ENCODE results near the gene DNAH9.

Gene DNAH9

DNA sequence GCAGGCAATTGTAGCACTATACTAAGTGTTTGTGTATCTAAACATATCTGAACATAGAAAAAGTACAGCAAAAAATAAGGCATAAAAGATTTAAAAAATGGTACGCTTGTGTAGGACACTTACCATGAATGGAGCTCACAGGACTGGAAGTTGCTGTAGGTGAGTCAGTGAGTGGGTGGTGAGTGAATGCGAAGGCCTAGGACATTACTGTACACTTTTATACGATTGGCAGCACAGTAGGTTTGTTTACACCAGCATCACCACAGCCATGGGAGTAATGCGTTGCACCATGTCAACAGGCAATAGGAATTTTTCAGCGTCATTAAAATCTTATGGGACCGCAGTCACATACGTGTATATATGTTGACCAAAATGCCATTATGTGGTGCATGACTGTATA, 45.6 kb downstream of the DNAH9 start:
- in situ Hi-C loops (cut with HindIII; ENCODE audit: low pct_ligation_motif_present, low pct_unique_long_range_greater_than_20kb, low sequenced_read_pairs), result no loop called here

DNA sequence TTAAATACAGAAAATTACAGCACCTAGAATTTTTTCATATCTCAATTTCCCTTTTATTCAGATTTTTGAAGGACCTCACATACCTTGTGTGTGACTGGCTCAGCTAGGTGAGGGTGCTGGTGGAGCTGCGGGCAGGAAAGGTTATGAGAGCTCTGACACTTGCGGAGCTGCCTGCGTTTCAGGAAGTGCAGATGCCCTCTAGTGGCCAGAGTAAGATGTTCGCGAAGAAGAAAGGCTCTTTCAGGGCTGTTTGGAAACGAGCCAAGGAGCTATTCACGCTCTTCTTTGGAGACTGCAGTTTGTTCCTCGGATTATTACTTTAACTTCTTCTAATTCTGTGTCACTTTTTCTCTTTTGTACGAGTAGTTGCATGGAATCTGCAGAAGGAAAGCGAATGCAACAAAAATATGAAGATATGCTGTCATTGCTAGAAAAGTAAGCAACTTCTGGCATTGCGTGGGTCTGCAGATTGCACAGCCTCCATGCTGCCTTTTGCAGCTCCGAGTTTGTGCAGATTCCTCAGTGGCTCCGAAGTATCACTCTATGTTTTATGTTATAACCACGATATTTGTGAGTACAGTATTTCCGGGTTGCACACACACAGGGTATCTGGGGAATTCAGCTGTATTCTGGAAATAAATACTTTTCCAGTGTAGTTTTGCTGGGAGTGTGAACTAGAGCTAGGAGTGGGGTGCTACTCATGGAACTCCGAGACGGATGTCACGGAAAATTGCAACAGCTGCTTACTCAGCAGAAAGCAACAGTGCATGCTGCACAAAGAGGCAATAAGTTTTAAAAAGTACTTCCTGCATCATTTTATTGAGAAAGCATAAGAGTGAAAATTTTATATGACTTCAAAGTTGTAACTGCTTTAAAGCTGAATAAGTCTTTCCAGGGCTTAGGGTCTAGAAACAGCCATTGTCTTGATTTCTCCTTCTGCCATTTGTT, 46.3 kb downstream of the DNAH9 start:
- peak; percentile 81 for DNase-seq
- in situ Hi-C loops (cut with HindIII; ENCODE audit: low pct_ligation_motif_present, low pct_unique_long_range_greater_than_20kb, low sequenced_read_pairs), result no loop called here

More for the DNA sequence above, 45.6 kb downstream of the DNAH9 start:
- DNase-seq, result no peak

DNA sequence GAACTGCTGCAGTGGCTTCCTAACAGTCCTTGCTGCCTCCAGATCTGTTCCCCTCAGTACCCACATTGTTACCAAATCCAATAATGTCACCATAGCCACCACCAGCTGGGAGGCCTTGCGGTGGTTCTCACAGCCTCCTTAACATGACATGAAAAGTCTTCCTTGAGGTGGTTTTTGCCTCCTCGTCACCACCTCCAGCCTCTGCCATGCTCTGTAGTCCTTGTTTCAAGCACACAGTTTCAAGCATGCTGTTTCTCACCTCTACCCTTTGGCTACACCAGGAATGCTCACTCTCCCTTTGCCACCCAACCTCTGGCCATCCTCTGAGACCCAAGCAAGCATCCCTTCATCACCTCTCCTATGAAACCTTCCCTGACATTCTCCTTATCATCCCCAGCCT, 47.2 kb downstream of the DNAH9 start:
- in situ Hi-C loops (cut with HindIII; ENCODE audit: low pct_ligation_motif_present, low pct_unique_long_range_greater_than_20kb, low sequenced_read_pairs), result no loop called here
- no peak for DNase-seq

DNA sequence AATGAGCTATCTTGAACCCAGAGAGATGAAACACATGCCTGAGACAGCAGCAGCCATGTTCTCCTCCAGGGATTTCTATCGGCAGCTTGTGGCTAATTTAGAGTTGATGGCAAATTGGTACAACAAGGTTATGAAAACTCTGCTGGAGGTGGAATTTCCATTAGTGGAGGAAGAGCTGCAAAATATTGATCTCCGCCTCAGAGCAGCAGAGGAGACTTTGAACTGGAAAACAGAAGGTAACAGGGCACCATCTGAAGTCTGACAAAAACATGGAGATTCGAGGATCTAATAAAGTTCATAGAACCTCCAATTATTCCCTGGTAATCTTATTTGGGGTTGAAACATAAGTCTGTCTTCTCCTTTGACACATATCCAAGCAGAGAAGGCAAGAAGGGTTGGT, 52.8 kb downstream of the DNAH9 start:
- in situ Hi-C loops (cut with HindIII; ENCODE audit: low pct_ligation_motif_present, low pct_unique_long_range_greater_than_20kb, low sequenced_read_pairs), result no loop called here
- no peak for DNase-seq

DNA sequence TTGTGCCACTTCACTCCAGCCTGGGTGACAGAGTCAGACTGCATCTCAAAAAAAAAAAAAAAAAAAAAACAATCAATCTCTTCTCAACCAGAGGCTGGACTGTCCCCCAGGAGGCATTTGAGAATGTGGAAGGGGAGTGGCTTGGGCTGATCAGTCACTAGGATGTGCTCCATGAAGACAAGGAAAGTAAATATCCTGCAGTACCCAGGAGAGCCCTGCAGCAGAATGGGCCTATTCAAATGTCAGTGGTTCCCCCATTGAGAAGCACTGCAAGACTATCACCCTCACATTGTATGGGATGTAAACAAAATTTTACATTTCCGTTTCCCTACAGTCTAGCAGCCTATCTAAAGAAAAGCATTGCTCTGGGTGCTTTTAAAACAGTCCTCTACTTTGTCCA, 70.3 kb downstream of the DNAH9 start:
- DNase-seq, result no peak
- in situ Hi-C loops (cut with HindIII; ENCODE audit: low pct_ligation_motif_present, low pct_unique_long_range_greater_than_20kb, low sequenced_read_pairs), result no loop called here

DNA sequence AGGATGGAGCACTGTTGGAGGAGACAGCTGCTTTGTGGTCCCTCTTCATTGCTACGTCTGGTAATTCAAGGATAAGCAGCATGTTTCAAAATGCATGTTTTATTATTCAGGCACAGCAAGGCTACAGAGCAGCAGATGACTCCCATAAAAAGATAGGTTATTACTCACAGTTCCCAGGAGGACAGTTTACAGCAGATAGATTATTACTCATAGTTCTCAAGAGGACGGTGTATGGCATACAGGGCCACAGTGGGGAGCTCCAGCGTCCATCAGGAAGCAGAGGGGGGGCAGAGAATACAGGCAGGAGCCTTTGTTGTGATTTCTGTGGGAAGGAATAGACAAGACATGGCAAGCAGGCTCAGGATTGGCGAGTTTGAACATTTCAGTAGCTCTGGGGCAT, 72.9 kb downstream of the DNAH9 start:
- in situ Hi-C loops (cut with HindIII; ENCODE audit: low pct_ligation_motif_present, low pct_unique_long_range_greater_than_20kb, low sequenced_read_pairs), result no loop called here
- no peak for DNase-seq

DNA sequence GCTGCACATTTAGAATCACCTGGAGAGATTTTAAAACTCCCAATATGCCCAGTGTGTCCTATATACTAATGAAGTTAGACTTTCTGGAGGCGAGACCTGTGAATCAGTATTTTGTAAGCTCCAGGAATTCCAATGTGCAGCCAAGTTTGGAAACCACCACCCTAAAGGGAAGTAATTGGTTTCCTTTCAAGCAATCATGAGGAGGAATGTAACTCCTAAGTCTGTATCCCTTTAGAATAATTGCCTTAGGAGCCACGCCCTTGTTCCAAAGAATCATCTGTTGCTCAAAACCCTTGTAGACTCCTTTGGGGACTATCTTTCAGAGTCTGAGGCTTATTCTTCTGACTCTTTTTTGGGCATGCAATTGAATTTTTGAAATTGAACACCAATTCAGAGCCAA, 84.4 kb downstream of the DNAH9 start:
- DNase-seq, result peak; percentile 8
- in situ Hi-C loops (cut with HindIII; ENCODE audit: low pct_ligation_motif_present, low pct_unique_long_range_greater_than_20kb, low sequenced_read_pairs), result no loop called here

DNA sequence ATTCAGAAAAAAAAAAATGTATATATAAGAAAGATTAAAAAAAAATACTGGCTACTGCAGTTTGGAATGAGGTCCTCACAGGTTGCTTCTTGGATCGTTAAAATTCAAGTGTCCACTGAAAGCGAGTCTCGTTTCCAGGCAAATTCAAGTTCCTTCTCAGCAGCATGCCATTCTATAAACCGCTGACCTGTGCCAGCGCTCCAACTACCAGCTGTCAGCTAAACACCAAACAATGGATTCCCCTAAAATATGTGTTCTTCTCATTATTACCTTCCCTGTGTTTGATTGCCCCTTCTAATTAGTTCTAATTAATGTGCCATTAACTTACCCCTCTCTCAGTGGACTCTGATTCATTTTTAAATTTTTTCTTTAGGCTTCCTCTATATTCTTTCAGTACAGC, 92.4 kb downstream of the DNAH9 start:
- no peak for DNase-seq
- in situ Hi-C loops (cut with HindIII; ENCODE audit: low pct_ligation_motif_present, low pct_unique_long_range_greater_than_20kb, low sequenced_read_pairs), result no loop called here

DNA sequence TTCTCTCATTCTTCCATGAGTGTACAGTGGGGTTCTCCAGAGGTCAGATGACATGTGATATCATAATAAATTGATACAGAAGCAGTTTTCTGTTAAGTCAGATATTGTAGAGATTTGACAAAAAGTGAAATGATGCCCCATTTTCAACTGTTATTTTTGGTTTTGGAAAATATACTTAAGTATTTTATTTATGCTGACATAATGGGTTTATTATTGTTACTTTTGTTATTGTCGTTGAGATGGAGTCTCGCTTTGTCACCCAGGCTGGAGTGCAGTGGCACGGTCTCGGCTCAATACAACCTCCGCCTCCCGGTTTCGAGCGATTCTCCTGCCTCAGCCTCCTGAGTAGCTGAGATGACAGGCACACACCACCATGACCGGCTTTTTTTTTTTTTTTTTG, 94.4 kb downstream of the DNAH9 start:
- in situ Hi-C loops (cut with HindIII; ENCODE audit: low pct_ligation_motif_present, low pct_unique_long_range_greater_than_20kb, low sequenced_read_pairs), result no loop called here
- no peak for DNase-seq

DNA sequence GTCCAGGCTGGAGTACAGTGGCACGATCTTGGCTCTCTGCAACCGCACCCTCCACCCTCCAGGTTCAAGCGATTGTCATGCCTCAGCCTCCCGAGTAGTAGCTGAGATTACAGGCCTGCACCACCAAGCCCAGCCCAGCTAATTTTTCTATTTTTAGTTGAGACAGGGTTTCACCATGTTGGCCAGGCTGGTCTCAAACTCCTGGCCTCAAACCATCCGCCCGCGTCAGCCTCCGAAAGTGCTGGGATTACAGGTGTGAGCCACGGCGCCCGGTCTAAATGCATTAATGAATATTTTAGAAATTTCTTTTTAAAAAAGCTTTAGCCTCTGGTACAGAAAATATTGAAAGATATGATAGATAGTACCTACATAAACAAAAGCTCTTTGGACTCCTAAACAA, 95.0 kb downstream of the DNAH9 start:
- DNase-seq, result no peak
- in situ Hi-C loops (cut with HindIII; ENCODE audit: low pct_ligation_motif_present, low pct_unique_long_range_greater_than_20kb, low sequenced_read_pairs), result no loop called here

DNA sequence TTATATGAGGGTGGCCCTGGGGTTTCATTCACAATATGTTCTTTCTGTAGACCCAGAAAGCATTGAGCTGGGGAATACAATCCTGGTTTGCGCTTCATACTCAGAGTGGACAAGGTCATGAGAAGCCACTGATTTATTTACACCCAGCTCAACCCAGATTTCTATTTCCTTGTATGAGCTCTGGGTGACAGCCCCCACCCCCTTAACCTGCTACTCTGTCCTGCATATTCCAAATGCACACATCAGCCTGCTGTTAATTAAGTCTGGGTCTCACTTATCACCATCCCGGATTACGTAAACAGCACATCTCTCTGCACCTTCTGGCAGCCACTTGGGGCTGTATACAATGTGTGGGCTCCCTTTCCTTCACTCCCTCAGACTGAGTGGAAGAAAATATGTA, 102.4 kb downstream of the DNAH9 start:
- in situ Hi-C loops (cut with HindIII; ENCODE audit: low pct_ligation_motif_present, low pct_unique_long_range_greater_than_20kb, low sequenced_read_pairs), result no loop called here

DNA sequence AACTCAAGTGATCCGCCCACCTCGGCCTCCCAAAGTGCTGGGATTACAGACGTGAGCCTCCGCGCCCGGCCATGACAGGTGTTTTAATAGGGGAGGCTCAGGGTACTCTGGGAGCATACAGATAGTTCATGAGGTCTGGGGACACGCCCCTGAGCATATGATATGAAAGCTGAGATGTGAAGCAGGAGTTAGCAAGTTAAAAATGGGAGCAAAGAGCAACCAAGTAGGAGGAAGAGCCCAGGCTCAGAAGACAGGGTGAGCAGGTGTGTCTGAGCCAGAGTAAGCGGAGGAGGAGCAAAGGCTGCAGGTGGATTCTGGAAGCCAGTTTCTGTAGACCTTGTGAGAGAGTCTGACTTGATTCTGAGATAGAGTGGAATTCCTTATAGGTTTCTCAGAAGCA, 103.6 kb downstream of the DNAH9 start:
- in situ Hi-C loops (cut with HindIII; ENCODE audit: low pct_ligation_motif_present, low pct_unique_long_range_greater_than_20kb, low sequenced_read_pairs), result no loop called here
- no peak for DNase-seq

More for the DNA sequence above, 102.4 kb downstream of the DNAH9 start:
- no peak for DNase-seq

DNA sequence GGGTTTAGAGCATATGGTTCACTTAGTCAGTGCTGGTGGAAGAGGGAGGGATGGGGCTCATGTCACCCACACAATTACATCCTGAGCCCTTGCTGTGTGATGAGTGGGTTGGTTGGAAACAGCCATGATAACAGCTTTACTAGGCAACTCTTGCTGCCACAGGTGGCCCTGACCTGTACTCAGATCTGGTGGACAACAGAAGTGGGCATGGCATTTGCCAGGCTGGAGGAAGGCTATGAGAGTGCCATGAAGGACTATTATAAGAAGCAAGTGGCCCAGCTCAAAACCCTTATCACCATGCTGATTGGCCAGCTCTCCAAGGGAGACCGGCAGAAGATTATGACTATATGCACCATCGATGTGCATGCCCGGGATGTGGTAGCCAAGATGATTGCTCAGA, 105.8 kb downstream of the DNAH9 start:
- no peak for DNase-seq
- in situ Hi-C loops (cut with HindIII; ENCODE audit: low pct_ligation_motif_present, low pct_unique_long_range_greater_than_20kb, low sequenced_read_pairs), result no loop called here

DNA sequence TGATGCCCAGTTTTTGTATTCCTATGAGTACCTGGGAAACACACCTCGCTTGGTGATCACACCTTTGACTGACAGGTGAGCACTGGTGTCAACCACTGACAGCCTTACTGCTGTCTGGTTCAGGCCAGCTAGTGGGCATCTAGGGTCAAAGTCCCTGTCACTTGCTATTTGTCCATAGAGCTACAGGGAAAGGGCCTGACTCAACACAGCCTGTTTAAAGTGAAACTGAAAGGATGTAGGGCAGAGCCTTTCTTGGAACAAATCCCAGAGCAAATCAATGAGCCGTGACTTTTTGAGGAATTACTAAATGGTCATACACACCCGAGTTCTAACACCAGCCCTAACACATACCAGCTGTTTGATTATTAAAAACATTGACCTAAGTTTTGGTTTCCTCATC, 106.8 kb downstream of the DNAH9 start:
- peak; percentile 87 for DNase-seq
- in situ Hi-C loops (cut with HindIII; ENCODE audit: low pct_ligation_motif_present, low pct_unique_long_range_greater_than_20kb, low sequenced_read_pairs), result no loop called here

DNA sequence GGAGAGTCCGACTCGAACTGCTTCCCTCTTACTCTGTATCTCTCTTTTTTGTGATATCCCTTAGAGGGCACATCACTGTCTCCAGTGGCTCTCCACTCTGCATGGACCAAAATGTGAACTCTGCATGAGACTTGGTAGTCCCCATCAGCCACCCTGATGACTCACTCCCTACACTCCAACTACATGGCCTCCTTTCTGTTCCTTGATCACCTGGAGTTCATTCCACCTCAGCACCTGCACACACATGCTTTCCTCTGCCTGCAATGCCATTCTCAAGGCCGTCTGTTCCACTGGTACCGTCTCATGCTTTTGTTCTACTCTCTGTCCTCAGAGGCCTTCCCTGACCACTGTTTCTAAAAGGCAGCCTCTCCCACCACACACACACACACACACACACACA, 109.3 kb downstream of the DNAH9 start:
- in situ Hi-C loops (cut with HindIII; ENCODE audit: low pct_ligation_motif_present, low pct_unique_long_range_greater_than_20kb, low sequenced_read_pairs), result no loop called here
- DNase-seq, result no peak

DNA sequence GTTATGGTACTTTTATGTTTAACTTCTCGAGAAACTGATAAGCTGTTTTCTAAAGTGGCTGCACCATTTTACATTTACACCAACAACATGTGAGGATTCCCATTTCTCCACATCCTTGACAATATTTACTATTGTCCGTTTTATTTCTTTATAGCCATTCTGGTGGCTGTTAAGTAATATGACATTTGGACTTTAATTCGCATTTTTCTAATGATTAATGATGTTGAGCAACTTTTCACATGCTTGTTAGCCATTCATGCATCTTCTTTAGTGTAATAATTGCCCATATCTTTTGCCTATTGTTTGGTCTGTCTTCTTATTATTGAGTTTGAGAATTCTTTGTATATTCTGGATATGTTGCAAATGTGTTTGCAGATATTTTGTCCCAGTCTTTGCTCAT, 114.2 kb downstream of the DNAH9 start:
- in situ Hi-C loops (cut with HindIII; ENCODE audit: low pct_ligation_motif_present, low pct_unique_long_range_greater_than_20kb, low sequenced_read_pairs), result no loop called here
- no peak for DNase-seq

DNA sequence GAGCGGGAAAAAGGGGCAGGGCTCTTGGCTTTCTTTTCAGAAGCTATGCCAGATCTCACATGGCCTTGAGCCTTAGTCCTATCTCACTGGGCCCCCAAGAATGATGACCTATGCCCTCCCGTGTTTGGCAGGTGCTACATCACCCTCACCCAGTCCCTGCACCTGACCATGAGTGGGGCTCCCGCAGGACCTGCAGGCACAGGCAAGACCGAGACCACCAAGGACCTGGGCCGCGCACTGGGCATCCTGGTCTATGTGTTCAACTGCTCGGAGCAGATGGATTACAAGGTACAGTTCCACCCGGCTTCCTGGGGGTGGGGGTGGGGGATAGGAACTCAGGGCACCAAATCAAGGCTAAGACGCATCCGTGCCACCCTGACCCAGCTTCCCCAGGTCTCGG, 120.9 kb downstream of the DNAH9 start:
- in situ Hi-C loops (cut with HindIII; ENCODE audit: low pct_ligation_motif_present, low pct_unique_long_range_greater_than_20kb, low sequenced_read_pairs), result no loop called here
- no peak for DNase-seq

DNA sequence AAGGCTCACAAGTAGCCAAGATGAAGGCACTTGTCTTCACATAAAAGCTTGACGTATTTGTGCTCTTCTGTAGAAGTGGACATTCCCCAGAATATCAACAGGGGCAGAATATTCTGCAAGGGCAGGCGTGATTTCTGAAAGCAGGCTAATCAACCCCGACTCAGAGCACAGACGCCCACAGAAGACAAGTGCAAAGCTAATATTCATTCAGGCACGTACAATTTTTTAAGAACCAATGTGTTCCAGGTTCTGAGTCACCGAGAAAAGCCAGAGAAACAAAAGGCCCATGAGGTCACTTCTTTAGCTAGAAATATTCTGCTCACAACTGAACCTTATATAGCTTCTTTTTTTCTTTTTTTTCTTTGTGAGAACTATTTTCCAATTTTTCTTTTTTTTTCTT, 121.6 kb downstream of the DNAH9 start:
- no peak for DNase-seq
- in situ Hi-C loops (cut with HindIII; ENCODE audit: low pct_ligation_motif_present, low pct_unique_long_range_greater_than_20kb, low sequenced_read_pairs), result no loop called here

DNA sequence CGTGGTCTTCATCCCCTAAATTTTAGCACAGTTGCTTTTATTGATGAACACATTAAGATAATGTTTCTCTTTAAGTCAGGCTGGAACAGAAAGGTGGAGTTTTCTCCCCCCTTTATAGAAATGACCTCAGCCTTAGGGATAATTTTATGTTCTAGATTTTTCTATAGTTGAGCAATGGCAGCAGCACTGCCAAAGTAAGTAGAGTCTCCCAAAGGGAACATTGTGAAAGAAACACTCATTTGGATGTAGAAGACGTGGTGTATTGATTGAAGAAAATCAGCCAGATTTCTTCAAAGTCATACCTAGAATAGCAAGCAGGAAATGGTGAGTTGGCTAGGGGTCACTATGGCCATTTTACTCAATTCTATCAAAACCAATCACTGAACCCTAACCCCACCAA, 122.5 kb downstream of the DNAH9 start:
- no peak for DNase-seq
- in situ Hi-C loops (cut with HindIII; ENCODE audit: low pct_ligation_motif_present, low pct_unique_long_range_greater_than_20kb, low sequenced_read_pairs), result no loop called here

DNA sequence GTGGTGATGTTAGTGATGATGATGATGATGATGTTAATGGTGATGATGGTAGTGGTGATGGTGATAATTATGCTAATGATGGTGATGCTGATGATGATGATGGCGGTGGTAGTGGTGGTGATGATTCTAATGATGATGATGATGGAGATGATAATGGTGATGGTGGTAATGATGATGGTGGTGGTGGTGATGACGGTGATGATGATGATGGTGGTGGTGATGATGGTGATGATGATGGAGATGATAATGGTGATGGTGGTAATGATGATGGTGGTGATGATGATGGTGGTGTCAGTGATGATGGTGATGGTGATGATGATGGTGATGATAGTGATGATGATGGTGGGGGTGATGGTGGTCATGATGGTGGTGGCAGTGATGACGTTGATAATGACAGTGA, 132.5 kb downstream of the DNAH9 start:
- in situ Hi-C loops (cut with HindIII; ENCODE audit: low pct_ligation_motif_present, low pct_unique_long_range_greater_than_20kb, low sequenced_read_pairs), result no loop called here
- DNase-seq, result no peak

Data from ACHN (cell line).